SHP77 (cell line): ENCODE results near the gene SCAPER.

Experiments
- DNase-seq, 2 experiments: peaks; one replicate each; lab custom pipeline; 2025; lab: John Stamatoyannopoulos, UW

SCAPER gene

DNA sequence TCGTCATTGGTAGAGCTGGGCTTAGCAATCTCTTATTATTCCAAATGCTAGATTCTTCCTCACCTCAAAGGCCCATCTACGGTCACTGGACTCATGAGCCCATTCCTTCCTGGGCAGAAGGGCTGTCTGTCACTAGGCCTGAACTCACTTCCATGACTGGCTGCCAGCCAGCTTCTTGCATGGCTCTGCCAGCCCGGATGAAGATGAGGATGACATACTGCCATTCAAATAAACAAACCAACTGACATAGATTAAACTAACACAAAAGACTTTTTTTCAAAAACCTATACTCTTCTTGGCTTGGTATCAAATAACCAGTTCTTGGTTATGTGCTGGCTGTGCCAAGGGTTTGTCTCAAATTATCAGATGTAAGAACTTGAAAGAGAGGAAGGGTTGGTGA lies 544.7 kb downstream of the SCAPER start:
- no peak for DNase-seq

GRCh38 chr15:76359152-76359551 lies 546.0 kb downstream of the SCAPER start:
- DNase-seq = peak in 1 of 2 experiments; percentile 34

GRCh38 chr15:76358453-76358852 lies 546.7 kb downstream of the SCAPER start:
- DNase-seq = no peak

- DNase-seq = no peak
Observed at GRCh38 chr15:76354823-76355440, 550.2 kb downstream of the SCAPER start.

- DNase-seq = no peak
Observed at GRCh38 chr15:76353903-76354302, 551.2 kb downstream of the SCAPER start.

- DNase-seq = no peak
Observed at GRCh38 chr15:76353023-76353577, 552.0 kb downstream of the SCAPER start.

DNA sequence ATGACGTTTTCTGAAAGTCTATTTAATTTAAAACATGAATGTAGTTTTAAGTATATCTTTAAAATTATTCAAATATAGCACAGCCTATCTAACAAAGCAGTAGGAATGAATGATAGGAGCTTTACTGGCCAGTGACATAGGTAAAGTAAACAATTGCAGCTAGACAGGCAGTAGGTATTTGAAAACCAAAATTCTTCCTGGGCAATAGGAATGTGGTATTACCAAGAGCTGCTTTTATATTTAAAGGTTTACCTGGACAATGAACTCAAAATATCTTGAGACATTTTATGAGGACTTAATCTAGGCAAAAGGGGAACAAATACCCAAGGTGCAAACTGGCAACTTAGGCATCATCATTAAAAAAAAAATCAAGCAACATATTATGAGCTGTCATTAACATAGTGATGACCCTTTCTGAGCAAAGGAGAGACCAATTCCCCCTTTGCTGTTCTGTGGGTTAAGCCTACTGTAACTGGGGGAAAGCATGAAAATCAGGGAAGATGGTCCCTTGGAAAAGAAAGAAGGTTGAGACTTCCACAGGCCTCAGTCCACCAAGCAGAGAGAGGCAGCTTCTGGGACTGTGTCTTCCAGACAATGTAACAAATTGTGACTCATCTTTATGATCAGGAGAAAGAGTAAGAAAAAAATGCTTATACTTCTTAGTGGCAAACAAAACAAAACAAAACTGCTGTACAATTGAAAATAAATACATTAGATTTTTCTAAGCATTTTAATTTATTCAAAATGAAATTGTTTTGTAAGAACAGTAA lies 555.7 kb downstream of the SCAPER start:
- DNase-seq = no peak

DNA sequence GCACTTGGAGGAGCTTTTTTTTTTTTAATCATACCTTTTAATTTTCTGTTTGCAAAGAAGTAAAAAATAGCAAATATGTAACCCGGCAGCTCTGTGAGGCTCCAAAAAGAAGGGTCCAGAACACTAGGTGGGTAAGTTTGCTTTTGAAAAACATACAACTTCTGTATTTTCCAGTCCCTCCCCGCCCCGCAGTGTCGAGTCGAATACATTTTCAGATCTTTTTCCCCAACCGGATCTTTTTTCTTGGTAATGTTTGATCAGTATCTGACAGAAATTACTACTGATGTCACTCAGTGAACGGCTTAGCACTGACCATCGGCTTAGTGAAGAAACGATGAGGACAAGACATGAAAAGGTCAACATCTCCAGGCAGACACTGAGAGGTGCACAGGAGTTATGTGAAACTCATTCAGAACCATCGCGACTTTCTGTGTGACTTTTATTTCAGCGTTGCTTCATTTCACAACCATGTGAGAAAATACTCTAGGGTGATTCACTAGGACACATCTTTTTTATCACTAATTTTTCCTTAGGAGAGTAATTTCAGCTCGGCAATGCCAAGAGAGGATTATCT lies 557.6 kb downstream of the SCAPER start:
- no peak for DNase-seq

- no peak for DNase-seq
Observed at GRCh38 chr15:76346669-76347481, 558.3 kb downstream of the SCAPER start.

GRCh38 chr15:76345880-76346668 lies 559.1 kb downstream of the SCAPER start:
- DNase-seq = no peak

DNA sequence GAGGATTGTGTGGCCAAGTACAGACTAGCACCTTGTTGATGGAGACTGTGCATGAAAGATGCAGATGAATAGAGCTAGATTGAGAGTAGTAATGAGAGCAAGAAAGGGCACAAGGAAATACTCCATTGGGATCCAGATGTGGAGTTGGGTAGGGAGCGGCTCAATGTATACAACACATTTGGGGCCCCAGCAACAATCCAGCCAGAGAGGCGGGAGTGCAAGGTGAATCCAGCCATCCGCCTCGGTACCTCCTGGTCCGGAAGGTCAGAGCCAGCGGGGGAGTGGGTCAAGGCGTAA lies 559.6 kb downstream of the SCAPER start:
- no peak for DNase-seq

- DNase-seq = no peak
Observed at GRCh38 chr15:76344893-76345582, 560.1 kb downstream of the SCAPER start.

DNA sequence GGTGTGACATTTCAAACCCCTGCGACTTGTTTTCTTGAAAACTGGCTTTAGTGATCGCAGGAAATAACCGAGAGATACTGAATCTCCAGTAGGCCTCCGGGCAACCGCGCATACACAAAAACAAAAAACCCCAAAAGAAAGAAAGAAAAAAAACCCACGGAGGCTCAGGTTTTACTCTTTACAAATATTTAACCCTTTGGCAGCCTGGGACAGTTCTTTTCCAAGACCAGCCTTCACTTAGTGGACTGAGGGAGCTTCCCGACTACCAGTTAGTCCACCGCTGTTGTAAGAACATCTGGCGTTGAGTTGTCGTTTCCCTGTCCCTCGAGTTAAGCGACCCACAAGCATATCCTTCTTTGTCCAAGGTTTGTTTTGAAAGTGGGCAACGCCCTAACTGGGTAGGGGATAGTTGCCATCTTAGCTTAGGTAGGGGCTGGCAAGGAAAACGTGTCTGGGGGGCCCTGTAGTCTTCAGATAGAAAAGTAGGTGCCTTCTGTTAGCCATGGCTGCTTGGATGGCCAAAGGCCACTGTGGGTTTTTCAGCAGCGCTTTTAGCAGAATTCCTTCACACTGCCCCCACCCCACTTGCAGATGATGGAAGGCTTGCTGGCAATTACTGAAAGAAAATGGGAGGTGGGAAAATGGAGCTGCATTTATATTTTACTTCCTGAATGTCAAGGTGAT lies 561.7 kb downstream of the SCAPER start:
- DNase-seq = no peak

- no peak for DNase-seq
Observed at GRCh38 chr15:76342382-76343201, 562.5 kb downstream of the SCAPER start.

DNA sequence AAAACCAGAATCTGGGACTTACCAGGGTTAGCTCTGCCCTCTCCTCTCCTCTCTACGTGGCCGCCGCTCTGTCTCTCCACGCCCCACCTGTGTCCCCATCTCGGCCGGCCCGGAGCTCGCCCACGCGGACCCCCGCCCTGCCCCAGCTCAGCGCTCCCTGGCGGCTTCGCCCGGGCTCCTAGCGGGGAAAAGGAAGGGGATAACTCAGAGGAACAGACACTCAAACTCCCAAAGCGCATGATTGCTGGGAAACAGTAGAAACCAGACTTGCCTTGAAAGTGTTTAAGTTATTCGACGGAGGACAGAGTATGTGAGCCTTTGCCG lies 563.1 kb downstream of the SCAPER start:
- no peak for DNase-seq

GRCh38 chr15:76341366-76342057 lies 563.6 kb downstream of the SCAPER start:
- DNase-seq = no peak

GRCh38 chr15:76340803-76341365 lies 564.3 kb downstream of the SCAPER start:
- DNase-seq = no peak

GRCh38 chr15:76340198-76340802 lies 564.8 kb downstream of the SCAPER start:
- peak in 1 of 2 experiments; percentile 19 for DNase-seq
